GM23338 (cell line): ENCODE results near the gene MLC1. TPM values are rescaled to one million over a fixed set of nuclear protein-coding genes. Genes with fewer than 3 reads are reported as not detected.

ENCODE experiments used
- ATAC-seq: fragments of 200-7000 bp; cut with Tn5 transposase; 3 replicates; pipeline ENCODE4 v1.9.1; 2020
- DNase-seq: peaks from one replicate; pipeline ENCODE4 v3.0.0-alpha.2; 2015; ENCODE audit warnings: low spot score
- H2AFZ ChIP-seq: fragments of 200-600 bp; sonication (generic); 2 replicates; pipeline ENCODE4 v1.8.0; 2016; ENCODE audit warnings: antibody characterized with exemption, mild to moderate bottlenecking, moderate library complexity
- H3F3A ChIP-seq: fragments of 200-600 bp; sonication (generic); replicated peaks from 2 replicates; pipeline ENCODE4 v1.8.0; 2017; ENCODE audit warnings: antibody characterized with exemption, mixed run types, low read depth
- H3K27ac ChIP-seq: fragments of 200-600 bp; sonication (generic); 2 replicates; pipeline ENCODE4 v1.6.1; 2016; ENCODE audit warnings: low read depth
- H3K27me3 ChIP-seq: fragments of 200-600 bp; sonication (generic); 2 replicates; pipeline ENCODE4 v1.8.0; 2016; ENCODE audit warnings: mild to moderate bottlenecking, mixed run types, moderate library complexity; ENCODE audit not compliant: insufficient read depth
- H3K36me3 ChIP-seq: fragments of 200-600 bp; sonication (generic); 2 replicates; pipeline ENCODE4 v1.8.0; 2016; ENCODE audit warnings: mild to moderate bottlenecking; ENCODE audit not compliant: insufficient read depth
- H3K4me1 ChIP-seq: fragments of 200-600 bp; sonication (generic); 2 replicates; pipeline ENCODE4 v1.8.0; 2016; ENCODE audit warnings: mild to moderate bottlenecking, moderate library complexity; ENCODE audit not compliant: insufficient read depth
- H3K4me2 ChIP-seq: fragments of 200-600 bp; sonication (generic); 2 replicates; pipeline ENCODE4 v1.7.1; 2017; ENCODE audit warnings: mixed run types
- H3K4me3 ChIP-seq: fragments of 200-600 bp; sonication (generic); 2 replicates; pipeline ENCODE4 v1.6.1; 2016; ENCODE audit warnings: mixed run types
- H3K79me2 ChIP-seq: fragments of 200-600 bp; sonication (generic); replicated peaks from 2 replicates; pipeline ENCODE4 v1.8.0; 2017; ENCODE audit warnings: mild to moderate bottlenecking; ENCODE audit not compliant: insufficient read depth
- H3K9me2 ChIP-seq: fragments of 200-600 bp; sonication (generic); 2 replicates; pipeline ENCODE4 v1.8.0; 2017; ENCODE audit not compliant: insufficient read depth
- H4K20me1 ChIP-seq: fragments of 200-600 bp; sonication (generic); replicated peaks from 2 replicates; pipeline ENCODE4 v1.8.0; 2017; ENCODE audit warnings: mild to moderate bottlenecking; ENCODE audit not compliant: insufficient read depth
- H3K27ac Mint-ChIP-seq: 2 replicates; pipeline ENCODE4 v1.8.0; 2020; ENCODE audit warnings: inconsistent platforms, mild to moderate bottlenecking, moderate library complexity, mixed read lengths
- H3K27me3 Mint-ChIP-seq: 3 replicates; pipeline ENCODE4 v1.8.0; 2022; ENCODE audit warnings: low read depth, mild to moderate bottlenecking, moderate library complexity, mixed read lengths, inconsistent platforms; ENCODE audit not compliant: insufficient read depth, poor library complexity
- H3K36me3 Mint-ChIP-seq: 3 replicates; pipeline ENCODE4 v1.8.0; 2021; ENCODE audit warnings: low read depth, mild to moderate bottlenecking, inconsistent platforms, moderate library complexity, mixed read lengths
- H3K4me1 Mint-ChIP-seq: 3 replicates; pipeline ENCODE4 v1.8.0; 2020; ENCODE audit warnings: mild to moderate bottlenecking, inconsistent platforms, mixed read lengths
- H3K4me3 Mint-ChIP-seq: 3 replicates; pipeline ENCODE4 v1.8.0; 2021; ENCODE audit warnings: moderate library complexity, mild to moderate bottlenecking, inconsistent platforms, mixed read lengths
- H3K9me3 Mint-ChIP-seq: 3 replicates; pipeline ENCODE4 v1.8.0; 2020; ENCODE audit warnings: moderate library complexity, mild to moderate bottlenecking, inconsistent platforms, mixed read lengths
- CREB1 ChIP-seq: fragments of 250-450 bp; sonication (Bioruptor Pico); IDR thresholded peaks from 2 replicates; pipeline ENCODE4 v1.5.0; 2020; ENCODE audit warnings: low read depth, mild to moderate bottlenecking, moderate library complexity
- EZH2 ChIP-seq: fragments of 200-600 bp; sonication (generic); IDR thresholded peaks from one replicate; pipeline ENCODE4 v1.8.0; 2017; ENCODE audit warnings: antibody characterized with exemption, mild to moderate bottlenecking, low read depth; ENCODE audit not compliant: unreplicated experiment
- EZH2phosphoT487 ChIP-seq: fragments of 200-600 bp; sonication (generic); IDR thresholded peaks from one replicate; pipeline ENCODE4 v1.8.1; 2018; ENCODE audit warnings: antibody characterized with exemption; ENCODE audit not compliant: unreplicated experiment
- NANOG ChIP-seq: IDR thresholded peaks from 2 replicates; pipeline ENCODE4 v1.6.1; 2016; ENCODE audit warnings: antibody characterized with exemption, borderline replicate concordance
- POLR2AphosphoS5 ChIP-seq: IDR thresholded peaks from 2 replicates; pipeline ENCODE4 v1.6.1; 2016; ENCODE audit warnings: antibody characterized with exemption, low read depth
- STAT1 ChIP-seq: IDR thresholded peaks from one replicate; pipeline ENCODE4 v1.6.1; 2016; ENCODE audit warnings: antibody characterized with exemption; ENCODE audit not compliant: unreplicated experiment
- ZNF114 ChIP-seq: fragments of 250-450 bp; sonication (Bioruptor Pico); IDR thresholded peaks from 2 replicates; pipeline ENCODE4 v1.5.0; 2020; ENCODE audit warnings: mild to moderate bottlenecking, moderate library complexity
- ZNF331 ChIP-seq: fragments of 250-450 bp; sonication (Bioruptor Pico); IDR thresholded peaks from 2 replicates; pipeline ENCODE4 v1.5.0; 2020; ENCODE audit warnings: low read depth, mild to moderate bottlenecking, moderate library complexity
- polyA plus RNA-seq: library from polyadenylated mRNA; unstranded; fragments of >200 nt; fragmentation: Nextera tagmentation; extraction: Ambion mirVana; gene quantifications from 2 replicates; pipeline ENCODE4 v1.2.1, GENCODE V29; 2016
- total RNA-seq: library from RNA; depleted of rRNA; stranded (reverse); fragments of >200 nt; shearing (Covaris generic); gene quantifications from 2 replicates; pipeline ENCODE4 v1.2.3, GENCODE V29; 2014
- TF ChIP-seq, protein P1 (sequence below): IDR thresholded peaks from one replicate; pipeline ENCODE4 v1.6.1; 2018; ENCODE audit warnings: antibody characterized with exemption; ENCODE audit not compliant: unreplicated experiment
- TF ChIP-seq, protein P2 (sequence below), 2 experiments: fragments of 200-600 bp in 1 of 2; sonication (generic) in 1 of 2; conservative IDR thresholded peaks; 2 replicates each; pipeline versions ENCODE4 v1.5.1 to v1.6.1; 2016 to 2017; ENCODE audit warnings: antibody characterized with exemption in 2 of 2, low read depth in 2 of 2, mild to moderate bottlenecking in 2 of 2, moderate library complexity in 1 of 2
- TF ChIP-seq, protein P3 (sequence below): fragments of 250-450 bp; sonication (Bioruptor Pico); IDR thresholded peaks from 2 replicates; pipeline ENCODE4 v1.5.0; 2020; ENCODE audit warnings: mild to moderate bottlenecking, moderate library complexity

Gene MLC1
- total and polyA plus RNA-seq, 2 experiments from 2014 or later, result not detected

DNA sequence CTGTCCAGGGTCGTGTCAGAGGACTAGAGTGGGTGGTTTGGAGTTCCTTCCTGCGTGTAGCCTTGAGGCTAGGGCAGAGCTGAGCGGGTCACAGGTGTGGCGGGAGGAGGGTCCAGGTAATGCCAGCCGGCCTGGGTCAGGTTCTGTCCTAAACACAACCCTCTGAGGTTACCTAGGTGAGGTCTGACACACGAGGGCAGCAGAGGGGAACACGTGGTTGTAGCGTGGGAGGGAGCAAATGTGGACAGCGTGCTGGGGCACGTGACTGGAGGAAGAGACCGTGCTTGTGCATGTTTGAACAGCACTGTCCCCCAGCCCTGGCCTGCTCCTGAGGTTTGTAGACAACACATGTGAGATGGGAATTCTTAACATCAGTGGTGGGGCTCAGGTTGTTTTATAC is 17.7 kb upstream of the MLC1 start (continued):
- TF ChIP-seq, protein P1, sequence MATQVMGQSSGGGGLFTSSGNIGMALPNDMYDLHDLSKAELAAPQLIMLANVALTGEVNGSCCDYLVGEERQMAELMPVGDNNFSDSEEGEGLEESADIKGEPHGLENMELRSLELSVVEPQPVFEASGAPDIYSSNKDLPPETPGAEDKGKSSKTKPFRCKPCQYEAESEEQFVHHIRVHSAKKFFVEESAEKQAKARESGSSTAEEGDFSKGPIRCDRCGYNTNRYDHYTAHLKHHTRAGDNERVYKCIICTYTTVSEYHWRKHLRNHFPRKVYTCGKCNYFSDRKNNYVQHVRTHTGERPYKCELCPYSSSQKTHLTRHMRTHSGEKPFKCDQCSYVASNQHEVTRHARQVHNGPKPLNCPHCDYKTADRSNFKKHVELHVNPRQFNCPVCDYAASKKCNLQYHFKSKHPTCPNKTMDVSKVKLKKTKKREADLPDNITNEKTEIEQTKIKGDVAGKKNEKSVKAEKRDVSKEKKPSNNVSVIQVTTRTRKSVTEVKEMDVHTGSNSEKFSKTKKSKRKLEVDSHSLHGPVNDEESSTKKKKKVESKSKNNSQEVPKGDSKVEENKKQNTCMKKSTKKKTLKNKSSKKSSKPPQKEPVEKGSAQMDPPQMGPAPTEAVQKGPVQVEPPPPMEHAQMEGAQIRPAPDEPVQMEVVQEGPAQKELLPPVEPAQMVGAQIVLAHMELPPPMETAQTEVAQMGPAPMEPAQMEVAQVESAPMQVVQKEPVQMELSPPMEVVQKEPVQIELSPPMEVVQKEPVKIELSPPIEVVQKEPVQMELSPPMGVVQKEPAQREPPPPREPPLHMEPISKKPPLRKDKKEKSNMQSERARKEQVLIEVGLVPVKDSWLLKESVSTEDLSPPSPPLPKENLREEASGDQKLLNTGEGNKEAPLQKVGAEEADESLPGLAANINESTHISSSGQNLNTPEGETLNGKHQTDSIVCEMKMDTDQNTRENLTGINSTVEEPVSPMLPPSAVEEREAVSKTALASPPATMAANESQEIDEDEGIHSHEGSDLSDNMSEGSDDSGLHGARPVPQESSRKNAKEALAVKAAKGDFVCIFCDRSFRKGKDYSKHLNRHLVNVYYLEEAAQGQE, result no peak
- TF ChIP-seq ZNF331 (CRISPR knock-in tag), result no peak
- no peak for TF ChIP-seq EZH2
- TF ChIP-seq EZH2phosphoT487, result no peak
- TF ChIP-seq, protein P2, sequence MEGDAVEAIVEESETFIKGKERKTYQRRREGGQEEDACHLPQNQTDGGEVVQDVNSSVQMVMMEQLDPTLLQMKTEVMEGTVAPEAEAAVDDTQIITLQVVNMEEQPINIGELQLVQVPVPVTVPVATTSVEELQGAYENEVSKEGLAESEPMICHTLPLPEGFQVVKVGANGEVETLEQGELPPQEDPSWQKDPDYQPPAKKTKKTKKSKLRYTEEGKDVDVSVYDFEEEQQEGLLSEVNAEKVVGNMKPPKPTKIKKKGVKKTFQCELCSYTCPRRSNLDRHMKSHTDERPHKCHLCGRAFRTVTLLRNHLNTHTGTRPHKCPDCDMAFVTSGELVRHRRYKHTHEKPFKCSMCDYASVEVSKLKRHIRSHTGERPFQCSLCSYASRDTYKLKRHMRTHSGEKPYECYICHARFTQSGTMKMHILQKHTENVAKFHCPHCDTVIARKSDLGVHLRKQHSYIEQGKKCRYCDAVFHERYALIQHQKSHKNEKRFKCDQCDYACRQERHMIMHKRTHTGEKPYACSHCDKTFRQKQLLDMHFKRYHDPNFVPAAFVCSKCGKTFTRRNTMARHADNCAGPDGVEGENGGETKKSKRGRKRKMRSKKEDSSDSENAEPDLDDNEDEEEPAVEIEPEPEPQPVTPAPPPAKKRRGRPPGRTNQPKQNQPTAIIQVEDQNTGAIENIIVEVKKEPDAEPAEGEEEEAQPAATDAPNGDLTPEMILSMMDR (conservative IDR thresholded peaks at IDR 0.05; ENCODE audit: low read depth in 2 of 2), result no peak; a peak in 1 of 4 replicates

DNA sequence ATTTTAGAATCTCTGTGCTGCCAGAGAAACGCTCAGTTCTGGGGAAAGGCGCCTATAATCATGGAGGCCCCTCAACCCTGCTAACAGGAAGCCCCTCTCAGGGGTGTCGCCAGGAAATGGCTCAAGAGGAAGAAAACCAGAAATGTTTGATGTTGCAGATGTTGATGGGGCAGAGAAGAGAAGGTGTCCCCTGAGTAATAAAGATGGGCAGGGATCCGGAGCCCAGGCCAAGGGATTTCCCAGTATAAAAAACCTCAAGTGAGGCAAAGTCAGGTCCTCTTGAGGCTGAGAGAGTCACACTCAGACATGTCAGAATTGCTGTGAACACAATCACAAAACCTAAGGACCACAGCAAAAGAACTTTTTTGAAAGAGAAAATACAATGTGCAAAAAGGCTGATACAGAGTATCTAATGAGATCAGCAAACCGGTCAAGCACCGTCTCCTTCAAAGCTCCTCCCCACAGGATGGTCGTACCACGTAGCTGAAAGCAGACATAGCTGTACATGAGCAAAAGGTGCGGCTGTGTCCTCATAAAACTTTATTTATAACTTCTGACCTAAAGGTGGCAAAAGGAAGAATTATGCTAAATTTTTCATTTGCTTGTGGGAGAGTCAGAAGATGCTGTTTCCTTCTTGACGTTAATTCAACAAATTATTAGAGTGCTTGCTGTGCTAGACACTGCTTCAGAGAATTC is 16.8 kb upstream of the MLC1 start:
- Histone ChIP-seq H3K4me3 (no peak overlapping the region), H3K27me3 (no peaks in the 10 kb centered on the region), H2AFZ (no peak overlapping the region), H3K36me3 (no peaks in the 10 kb centered on the region), H3F3A (no peaks in the 10 kb centered on the region), H3K4me1 (no peaks in the 10 kb centered on the region), H4K20me1 (no peaks in the 10 kb centered on the region), H3K4me2 (no peak overlapping the region), H3K27ac (no peak overlapping the region), H3K9me2 (no peaks in the 10 kb centered on the region), H3K79me2 (no peaks in the 10 kb centered on the region)
- Mint-ChIP-seq H3K27me3 (peaks cover 6% of the 10 kb centered on the region), H3K36me3 (no peaks in the 10 kb centered on the region), H3K4me3 (no peak overlapping the region), H3K27ac (no peak overlapping the region), H3K4me1 (no peaks in the 10 kb centered on the region), H3K9me3 (no peaks in the 10 kb centered on the region)
- ATAC-seq, result no peak
- no peak for DNase-seq
- TF ChIP-seq STAT1 (no peak), ZNF331 (CRISPR knock-in tag) (no peak), POLR2AphosphoS5 (no peak), NANOG (no peak), CREB1 (no peak), EZH2 (no peak), ZNF114 (CRISPR knock-in tag) (no peak)
- TF ChIP-seq, protein P3, sequence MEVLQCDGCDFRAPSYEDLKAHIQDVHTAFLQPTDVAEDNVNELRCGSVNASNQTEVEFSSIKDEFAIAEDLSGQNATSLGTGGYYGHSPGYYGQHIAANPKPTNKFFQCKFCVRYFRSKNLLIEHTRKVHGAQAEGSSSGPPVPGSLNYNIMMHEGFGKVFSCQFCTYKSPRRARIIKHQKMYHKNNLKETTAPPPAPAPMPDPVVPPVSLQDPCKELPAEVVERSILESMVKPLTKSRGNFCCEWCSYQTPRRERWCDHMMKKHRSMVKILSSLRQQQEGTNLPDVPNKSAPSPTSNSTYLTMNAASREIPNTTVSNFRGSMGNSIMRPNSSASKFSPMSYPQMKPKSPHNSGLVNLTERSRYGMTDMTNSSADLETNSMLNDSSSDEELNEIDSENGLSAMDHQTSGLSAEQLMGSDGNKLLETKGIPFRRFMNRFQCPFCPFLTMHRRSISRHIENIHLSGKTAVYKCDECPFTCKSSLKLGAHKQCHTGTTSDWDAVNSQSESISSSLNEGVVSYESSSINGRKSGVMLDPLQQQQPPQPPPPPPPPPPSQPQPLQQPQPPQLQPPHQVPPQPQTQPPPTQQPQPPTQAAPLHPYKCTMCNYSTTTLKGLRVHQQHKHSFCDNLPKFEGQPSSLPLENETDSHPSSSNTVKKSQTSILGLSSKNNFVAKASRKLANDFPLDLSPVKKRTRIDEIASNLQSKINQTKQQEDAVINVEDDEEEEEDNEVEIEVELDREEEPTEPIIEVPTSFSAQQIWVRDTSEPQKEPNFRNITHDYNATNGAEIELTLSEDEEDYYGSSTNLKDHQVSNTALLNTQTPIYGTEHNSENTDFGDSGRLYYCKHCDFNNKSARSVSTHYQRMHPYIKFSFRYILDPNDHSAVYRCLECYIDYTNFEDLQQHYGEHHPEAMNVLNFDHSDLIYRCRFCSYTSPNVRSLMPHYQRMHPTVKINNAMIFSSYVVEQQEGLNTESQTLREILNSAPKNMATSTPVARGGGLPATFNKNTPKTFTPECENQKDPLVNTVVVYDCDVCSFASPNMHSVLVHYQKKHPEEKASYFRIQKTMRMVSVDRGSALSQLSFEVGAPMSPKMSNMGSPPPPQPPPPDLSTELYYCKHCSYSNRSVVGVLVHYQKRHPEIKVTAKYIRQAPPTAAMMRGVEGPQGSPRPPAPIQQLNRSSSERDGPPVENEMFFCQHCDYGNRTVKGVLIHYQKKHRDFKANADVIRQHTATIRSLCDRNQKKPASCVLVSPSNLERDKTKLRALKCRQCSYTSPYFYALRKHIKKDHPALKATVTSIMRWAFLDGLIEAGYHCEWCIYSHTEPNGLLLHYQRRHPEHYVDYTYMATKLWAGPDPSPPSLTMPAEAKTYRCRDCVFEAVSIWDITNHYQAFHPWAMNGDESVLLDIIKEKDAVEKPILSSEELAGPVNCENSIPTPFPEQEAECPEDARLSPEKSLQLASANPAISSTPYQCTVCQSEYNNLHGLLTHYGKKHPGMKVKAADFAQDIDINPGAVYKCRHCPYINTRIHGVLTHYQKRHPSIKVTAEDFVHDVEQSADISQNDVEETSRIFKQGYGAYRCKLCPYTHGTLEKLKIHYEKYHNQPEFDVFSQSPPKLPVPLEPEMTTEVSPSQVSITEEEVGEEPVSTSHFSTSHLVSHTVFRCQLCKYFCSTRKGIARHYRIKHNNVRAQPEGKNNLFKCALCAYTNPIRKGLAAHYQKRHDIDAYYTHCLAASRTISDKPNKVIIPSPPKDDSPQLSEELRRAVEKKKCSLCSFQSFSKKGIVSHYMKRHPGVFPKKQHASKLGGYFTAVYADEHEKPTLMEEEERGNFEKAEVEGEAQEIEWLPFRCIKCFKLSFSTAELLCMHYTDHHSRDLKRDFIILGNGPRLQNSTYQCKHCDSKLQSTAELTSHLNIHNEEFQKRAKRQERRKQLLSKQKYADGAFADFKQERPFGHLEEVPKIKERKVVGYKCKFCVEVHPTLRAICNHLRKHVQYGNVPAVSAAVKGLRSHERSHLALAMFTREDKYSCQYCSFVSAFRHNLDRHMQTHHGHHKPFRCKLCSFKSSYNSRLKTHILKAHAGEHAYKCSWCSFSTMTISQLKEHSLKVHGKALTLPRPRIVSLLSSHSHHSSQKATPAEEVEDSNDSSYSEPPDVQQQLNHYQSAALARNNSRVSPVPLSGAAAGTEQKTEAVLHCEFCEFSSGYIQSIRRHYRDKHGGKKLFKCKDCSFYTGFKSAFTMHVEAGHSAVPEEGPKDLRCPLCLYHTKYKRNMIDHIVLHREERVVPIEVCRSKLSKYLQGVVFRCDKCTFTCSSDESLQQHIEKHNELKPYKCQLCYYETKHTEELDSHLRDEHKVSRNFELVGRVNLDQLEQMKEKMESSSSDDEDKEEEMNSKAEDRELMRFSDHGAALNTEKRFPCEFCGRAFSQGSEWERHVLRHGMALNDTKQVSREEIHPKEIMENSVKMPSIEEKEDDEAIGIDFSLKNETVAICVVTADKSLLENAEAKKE (CRISPR knock-in tag), result no peak
